ENCODE data around the gene SSX4. TPM values are rescaled to one million over a fixed set of nuclear protein-coding genes. Genes with fewer than 3 reads are reported as not detected.
"Not testable (repeated sequence)": the region's sequence is repeated elsewhere in the genome, so short reads cannot be mapped to it uniquely, and the experiment has no call there.

SSX4 gene
- total RNA-seq: not detected in 2 replicates
- total RNA-seq (2013): not detected
- polyA plus RNA-seq: not detected in 2 replicates
- not detected in 2 replicates for polyA minus RNA-seq

GRCh38 chrX:48383239-48383638, at the start of gene SSX4:
Gene SSX4, plus strand, starts transcription at chrX:48383539. Its CDS starts 515 bp downstream, at chrX:48384054.
- WGBS (ENCODE audit: insufficient coverage): no CpG with 5 or more reads among the region's 16 CpGs
- not testable (repeated sequence) for H3K9me3 Mint-ChIP-seq (ENCODE audit: insufficient read depth)

DNA sequence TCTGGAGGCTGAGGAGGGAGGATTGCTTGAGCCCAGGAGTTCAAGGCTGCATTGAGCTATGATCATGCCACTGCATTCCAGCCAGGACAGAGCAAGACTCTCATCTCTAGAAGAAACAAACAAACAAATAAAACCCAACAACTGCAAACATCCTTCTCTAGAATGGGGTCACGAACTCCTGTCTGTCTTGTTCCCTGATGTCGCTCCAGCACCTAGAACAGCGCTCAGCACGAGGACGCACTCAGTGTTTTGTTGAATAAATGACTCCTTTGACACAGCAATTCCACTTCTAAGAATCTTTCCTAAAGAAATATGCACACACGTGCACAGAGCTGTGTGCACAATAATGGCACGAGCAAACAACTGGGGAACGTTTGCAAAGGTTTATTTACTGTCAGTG, 37.3 kb upstream of the SSX4 start:
- H3K27me3 ChIP-seq (replicated peaks in 1 of 4; ENCODE audit: control extremely low read depth in 1 of 4, control insufficient read depth in 3 of 4, insufficient read depth in 4 of 4, low read length in 3 of 4); H3K9me3 ChIP-seq (ENCODE audit: control extremely low read depth in 1 of 3, control insufficient read depth in 2 of 3, insufficient read depth in 1 of 3, low read length in 2 of 3); H3K4me1 Mint-ChIP-seq; CTCF ChIA-PET; H4K20me1 ChIP-seq (ENCODE audit: control insufficient read depth, insufficient read depth, low read length, poor library complexity, severe bottlenecking); ATAC-seq (ENCODE audit: low read depth); DNase-seq; H3K36me3 ChIP-seq (replicated peaks in 1 of 2; ENCODE audit: control extremely low read depth in 1 of 2, control insufficient read depth in 1 of 2, extremely low read depth in 1 of 2, insufficient read depth in 2 of 2, low read length in 1 of 2); intact Hi-C loops (cut with micrococcal nuclease); H3K4me2 ChIP-seq (replicated peaks; ENCODE audit: low read depth, low read length, poor library complexity, severe bottlenecking); H3K27ac Mint-ChIP-seq; H3K27me3 Mint-ChIP-seq; H3K4me1 ChIP-seq (ENCODE audit: control insufficient read depth in 2 of 2, insufficient read depth in 2 of 2, low read length in 2 of 2); POLR2A ChIA-PET; H3K4me3 ChIP-seq (ENCODE audit: control extremely low read depth in 1 of 5, extremely low read depth in 1 of 5, insufficient read depth in 1 of 5, low read depth in 2 of 5, low read length in 4 of 5); H3K4me3 Mint-ChIP-seq; H3K27ac ChIP-seq (ENCODE audit: low read length in 2 of 2); H2AFZ ChIP-seq (ENCODE audit: insufficient read depth, low read depth, low read length, poor library complexity, severe bottlenecking); H3K9me3 Mint-ChIP-seq (ENCODE audit: insufficient read depth); H3K9ac ChIP-seq (ENCODE audit: low read length); H3K79me2 ChIP-seq (ENCODE audit: control insufficient read depth, insufficient read depth, low read length): not testable (repeated sequence)
- 69% methylated on average over 6 of the region's 8 CpGs for WGBS (ENCODE audit: insufficient coverage)

More at GRCh38 chrX:48383239-48383638, at the start of gene SSX4:
- intact Hi-C loops (cut with micrococcal nuclease); H3K27me3 ChIP-seq (replicated peaks in 1 of 4; ENCODE audit: control extremely low read depth in 1 of 4, control insufficient read depth in 3 of 4, insufficient read depth in 4 of 4, low read length in 3 of 4); H3K9me3 ChIP-seq (ENCODE audit: control extremely low read depth in 1 of 3, control insufficient read depth in 2 of 3, insufficient read depth in 1 of 3, low read length in 2 of 3); CTCF ChIA-PET; H4K20me1 ChIP-seq (ENCODE audit: control insufficient read depth, insufficient read depth, low read length, poor library complexity, severe bottlenecking); H3K36me3 ChIP-seq (replicated peaks in 1 of 2; ENCODE audit: control extremely low read depth in 1 of 2, control insufficient read depth in 1 of 2, extremely low read depth in 1 of 2, insufficient read depth in 2 of 2, low read length in 1 of 2); H3K4me1 Mint-ChIP-seq; ATAC-seq (ENCODE audit: low read depth); H3K27ac Mint-ChIP-seq; H3K4me3 ChIP-seq (ENCODE audit: control extremely low read depth in 1 of 5, extremely low read depth in 1 of 5, insufficient read depth in 1 of 5, low read depth in 2 of 5, low read length in 4 of 5); H3K4me2 ChIP-seq (replicated peaks; ENCODE audit: low read depth, low read length, poor library complexity, severe bottlenecking); H3K9ac ChIP-seq (ENCODE audit: low read length); DNase-seq; H3K4me3 Mint-ChIP-seq; H2AFZ ChIP-seq (ENCODE audit: insufficient read depth, low read depth, low read length, poor library complexity, severe bottlenecking); H3K4me1 ChIP-seq (ENCODE audit: control insufficient read depth in 2 of 2, insufficient read depth in 2 of 2, low read length in 2 of 2); H3K27me3 Mint-ChIP-seq; H3K27ac ChIP-seq (ENCODE audit: low read length in 2 of 2); H3K79me2 ChIP-seq (ENCODE audit: control insufficient read depth, insufficient read depth, low read length); POLR2A ChIA-PET: not testable (repeated sequence)

- WGBS (ENCODE audit: insufficient coverage): 98% methylated on average over 8 of the region's 19 CpGs
- H3K4me3 Mint-ChIP-seq; H3K9ac ChIP-seq (ENCODE audit: low read length); intact Hi-C loops (cut with micrococcal nuclease); H4K20me1 ChIP-seq (ENCODE audit: control insufficient read depth, insufficient read depth, low read length, poor library complexity, severe bottlenecking); H2AFZ ChIP-seq (ENCODE audit: insufficient read depth, low read depth, low read length, poor library complexity, severe bottlenecking); H3K27me3 ChIP-seq (replicated peaks in 1 of 4; ENCODE audit: control extremely low read depth in 1 of 4, control insufficient read depth in 3 of 4, insufficient read depth in 4 of 4, low read length in 3 of 4); H3K4me1 Mint-ChIP-seq; H3K79me2 ChIP-seq (ENCODE audit: control insufficient read depth, insufficient read depth, low read length); H3K9me3 Mint-ChIP-seq (ENCODE audit: insufficient read depth); ATAC-seq (ENCODE audit: low read depth); H3K4me2 ChIP-seq (replicated peaks; ENCODE audit: low read depth, low read length, poor library complexity, severe bottlenecking); POLR2A ChIA-PET; H3K27me3 Mint-ChIP-seq; DNase-seq; H3K36me3 ChIP-seq (replicated peaks in 1 of 2; ENCODE audit: control extremely low read depth in 1 of 2, control insufficient read depth in 1 of 2, extremely low read depth in 1 of 2, insufficient read depth in 2 of 2, low read length in 1 of 2); H3K4me3 ChIP-seq (ENCODE audit: control extremely low read depth in 1 of 5, extremely low read depth in 1 of 5, insufficient read depth in 1 of 5, low read depth in 2 of 5, low read length in 4 of 5); H3K27ac ChIP-seq (ENCODE audit: low read length in 2 of 2); H3K27ac Mint-ChIP-seq; H3K4me1 ChIP-seq (ENCODE audit: control insufficient read depth in 2 of 2, insufficient read depth in 2 of 2, low read length in 2 of 2); H3K9me3 ChIP-seq (ENCODE audit: control extremely low read depth in 1 of 3, control insufficient read depth in 2 of 3, insufficient read depth in 1 of 3, low read length in 2 of 3); CTCF ChIA-PET: not testable (repeated sequence)
Observed at GRCh38 chrX:48356315-48357094, 26.8 kb upstream of the SSX4 start, which contains the start of gene SSX3. Gene SSX3, minus strand, starts transcription at chrX:48356703. Its CDS starts 1,454 bp downstream, at chrX:48355249.

Measured in B cell (primary cell).